HEK293 (cell line): ENCODE measurements around the gene GSTM4.

Experiments
- CTCF ChIA-PET: fragments of 350-600 bp; formaldehyde crosslinking; extraction: SDS; loops from one replicate; lab custom pipeline; 2021; ENCODE audit warnings: antibody characterized with exemption; lab: Yijun Ruan, JAX
- POLR2A ChIA-PET: fragments of 300-600 bp; formaldehyde crosslinking; extraction: SDS; loops from one replicate; lab custom pipeline; 2020; ENCODE audit warnings: antibody characterized with exemption, inconsistent platforms; lab: Yijun Ruan, JAX
- H3K27ac ChIP-seq: fragments of 200-500 bp; sonication (Bioruptor generic); 2 replicates; pipeline ENCODE4 v1.5.1; 2014; ENCODE audit warnings: low read depth, low read length, control low read depth, inconsistent platforms; ENCODE audit errors: extremely low read depth
- H3K36me3 ChIP-seq, 2 experiments: fragments of 200-500 bp in 1 of 2; sonication (Bioruptor generic) in 1 of 2; 1 replicate in 1 of 2; 2 replicates in 1 of 2; pipeline ENCODE4 v1.5.1; 2014 to 2017; ENCODE audit warnings: inconsistent platforms in 2 of 2, low read length in 2 of 2; ENCODE audit not compliant: control insufficient read depth in 2 of 2, insufficient read depth in 1 of 2
- H3K4me1 ChIP-seq: fragments of 200-500 bp; sonication (Bioruptor generic); 2 replicates; pipeline ENCODE4 v1.5.1; 2014; ENCODE audit warnings: mild to moderate bottlenecking, low read length, inconsistent platforms; ENCODE audit not compliant: control insufficient read depth, insufficient read depth
- H3K4me3 ChIP-seq: 2 replicates; pipeline ENCODE4 v1.5.1; 2011; ENCODE audit warnings: low read depth, mild to moderate bottlenecking, control low read depth, low read length, moderate library complexity
- H3K9me3 ChIP-seq: fragments of 200-500 bp; sonication (Bioruptor generic); 2 replicates; pipeline ENCODE4 v1.5.1; 2014; ENCODE audit warnings: low read depth, low read length, inconsistent platforms; ENCODE audit not compliant: control insufficient read depth, insufficient read depth
- FEZF1 ChIP-seq: fragments of 450-650 bp; formaldehyde crosslinking; IDR thresholded peaks from 2 replicates; pipeline ENCODE4 v1.5.1; 2016; ENCODE audit warnings: missing biosample characterization, missing genetic modification characterization
- HOXD13 ChIP-seq: sonication (generic); formaldehyde crosslinking; IDR thresholded peaks from 2 replicates; pipeline ENCODE4 v1.8.0; 2022; ENCODE audit warnings: missing genetic modification reagents, borderline replicate concordance
- OSR2 ChIP-seq: fragments of 450-650 bp; formaldehyde crosslinking; IDR thresholded peaks from 2 replicates; pipeline ENCODE4 v1.5.1; 2016; ENCODE audit warnings: missing biosample characterization, missing genetic modification characterization
- SALL2 ChIP-seq: fragments of 450-650 bp; formaldehyde crosslinking; IDR thresholded peaks from 2 replicates; pipeline ENCODE4 v1.5.0; 2017; ENCODE audit warnings: missing biosample characterization, mild to moderate bottlenecking, missing genetic modification characterization, borderline replicate concordance
- ZFP3 ChIP-seq: fragments of 450-650 bp; formaldehyde crosslinking; IDR thresholded peaks from 2 replicates; pipeline ENCODE4 v1.5.1; 2016; ENCODE audit warnings: low read depth, missing biosample characterization, missing genetic modification characterization
- ZFP37 ChIP-seq: fragments of 450-650 bp; formaldehyde crosslinking; IDR thresholded peaks from 2 replicates; pipeline ENCODE4 v1.5.1; 2016; ENCODE audit warnings: missing biosample characterization, missing genetic modification characterization
- ZNF146 ChIP-seq: fragments of 450-650 bp; formaldehyde crosslinking; IDR thresholded peaks from 2 replicates; pipeline ENCODE4 v1.5.1; 2016; ENCODE audit warnings: missing biosample characterization, missing genetic modification characterization
- ZNF223 ChIP-seq: fragments of 450-650 bp; formaldehyde crosslinking; IDR thresholded peaks from 2 replicates; pipeline ENCODE4 v1.5.1; 2016; ENCODE audit warnings: missing biosample characterization, missing genetic modification characterization
- ZNF292 ChIP-seq: fragments of 450-650 bp; formaldehyde crosslinking; IDR thresholded peaks from 2 replicates; pipeline ENCODE4 v1.5.1; 2016; ENCODE audit warnings: low read depth, missing biosample characterization, missing genetic modification characterization, borderline replicate concordance
- ZNF302 ChIP-seq: fragments of 450-650 bp; formaldehyde crosslinking; IDR thresholded peaks from 2 replicates; pipeline ENCODE4 v1.5.1; 2016; ENCODE audit warnings: missing biosample characterization, missing genetic modification characterization, low read depth
- ZNF341 ChIP-seq: fragments of 450-650 bp; formaldehyde crosslinking; IDR thresholded peaks from 2 replicates; pipeline ENCODE4; 2016; ENCODE audit warnings: low read depth, missing biosample characterization, missing genetic modification characterization
- ZNF394 ChIP-seq: fragments of 450-650 bp; formaldehyde crosslinking; IDR thresholded peaks from 2 replicates; pipeline ENCODE4 v1.5.1; 2016; ENCODE audit warnings: missing biosample characterization, missing genetic modification characterization, mild to moderate bottlenecking, moderate library complexity, borderline replicate concordance
- ZNF404 ChIP-seq: fragments of 450-650 bp; formaldehyde crosslinking; IDR thresholded peaks from 2 replicates; pipeline ENCODE4 v1.5.1; 2017; ENCODE audit warnings: missing biosample characterization, missing genetic modification characterization
- ZNF433 ChIP-seq: fragments of 450-650 bp; formaldehyde crosslinking; IDR thresholded peaks from 2 replicates; pipeline ENCODE4 v1.5.1; 2016; ENCODE audit warnings: missing biosample characterization, missing genetic modification characterization, low read depth
- ZNF473 ChIP-seq: fragments of 450-650 bp; formaldehyde crosslinking; IDR thresholded peaks from 2 replicates; pipeline ENCODE4 v1.5.1; 2017; ENCODE audit warnings: missing biosample characterization, missing genetic modification characterization
- ZNF677 ChIP-seq: fragments of 450-650 bp; IDR thresholded peaks from 2 replicates; pipeline ENCODE4 v1.5.0; 2018; ENCODE audit warnings: missing biosample characterization, mild to moderate bottlenecking, missing genetic modification characterization, moderate library complexity
- ZNF76 ChIP-seq: fragments of 450-650 bp; formaldehyde crosslinking; IDR thresholded peaks from 2 replicates; pipeline ENCODE4; 2016; ENCODE audit warnings: low read depth, missing biosample characterization, missing genetic modification characterization, borderline replicate concordance
- ZNF785 ChIP-seq: fragments of 450-650 bp; formaldehyde crosslinking; IDR thresholded peaks from 2 replicates; pipeline ENCODE4 v1.5.1; 2016; ENCODE audit warnings: missing biosample characterization, missing genetic modification characterization
- ZNF791 ChIP-seq: fragments of 450-650 bp; formaldehyde crosslinking; IDR thresholded peaks from 2 replicates; pipeline ENCODE4 v1.5.1; 2016; ENCODE audit warnings: missing biosample characterization, missing genetic modification characterization
- ZSCAN23 ChIP-seq: fragments of 450-650 bp; formaldehyde crosslinking; IDR thresholded peaks from 2 replicates; pipeline ENCODE4 v1.5.1; 2016; ENCODE audit warnings: missing biosample characterization, missing genetic modification characterization
- TF ChIP-seq, protein P1 (sequence below): fragments of 450-650 bp; formaldehyde crosslinking; IDR thresholded peaks from 2 replicates; pipeline ENCODE4 v1.5.1; 2016; ENCODE audit warnings: missing biosample characterization, missing genetic modification characterization
- TF ChIP-seq, protein P2 (sequence below): fragments of 450-650 bp; formaldehyde crosslinking; IDR thresholded peaks from 2 replicates; pipeline ENCODE4 v1.5.1; 2016; ENCODE audit warnings: missing biosample characterization, missing genetic modification characterization

The GSTM4 gene

DNA sequence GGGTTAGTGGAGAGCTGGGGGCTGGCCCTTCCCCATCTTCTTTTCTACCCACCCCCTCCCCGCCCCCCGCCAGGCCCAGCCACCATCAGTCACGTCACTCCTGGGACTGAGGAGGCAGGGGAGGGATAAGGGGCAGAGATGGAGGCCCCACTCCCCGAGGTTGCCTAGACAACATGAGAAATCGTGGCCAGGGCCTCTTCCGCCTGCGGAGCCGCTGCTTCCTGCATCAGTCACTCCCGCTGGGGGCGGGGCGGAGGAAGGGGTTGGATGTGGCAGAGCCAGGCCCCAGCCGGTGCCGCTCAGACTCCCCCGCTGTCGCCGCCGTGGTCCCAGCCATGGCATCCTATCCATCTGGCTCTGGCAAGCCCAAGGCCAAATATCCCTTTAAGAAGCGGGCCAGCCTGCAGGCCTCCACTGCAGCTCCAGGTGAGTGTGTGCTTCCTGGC is 35.0 kb upstream of the GSTM4 start (continued):
- TF ChIP-seq, protein P1, sequence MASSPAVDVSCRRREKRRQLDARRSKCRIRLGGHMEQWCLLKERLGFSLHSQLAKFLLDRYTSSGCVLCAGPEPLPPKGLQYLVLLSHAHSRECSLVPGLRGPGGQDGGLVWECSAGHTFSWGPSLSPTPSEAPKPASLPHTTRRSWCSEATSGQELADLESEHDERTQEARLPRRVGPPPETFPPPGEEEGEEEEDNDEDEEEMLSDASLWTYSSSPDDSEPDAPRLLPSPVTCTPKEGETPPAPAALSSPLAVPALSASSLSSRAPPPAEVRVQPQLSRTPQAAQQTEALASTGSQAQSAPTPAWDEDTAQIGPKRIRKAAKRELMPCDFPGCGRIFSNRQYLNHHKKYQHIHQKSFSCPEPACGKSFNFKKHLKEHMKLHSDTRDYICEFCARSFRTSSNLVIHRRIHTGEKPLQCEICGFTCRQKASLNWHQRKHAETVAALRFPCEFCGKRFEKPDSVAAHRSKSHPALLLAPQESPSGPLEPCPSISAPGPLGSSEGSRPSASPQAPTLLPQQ (tag by site-specific recombination) = peak; percentile 75
- TF ChIP-seq ZNF404 (tag by site-specific recombination) = no peak
- TF ChIP-seq ZNF433 (tag by site-specific recombination) = no peak
- TF ChIP-seq ZNF341 (tag by site-specific recombination) = peak; percentile 76

DNA sequence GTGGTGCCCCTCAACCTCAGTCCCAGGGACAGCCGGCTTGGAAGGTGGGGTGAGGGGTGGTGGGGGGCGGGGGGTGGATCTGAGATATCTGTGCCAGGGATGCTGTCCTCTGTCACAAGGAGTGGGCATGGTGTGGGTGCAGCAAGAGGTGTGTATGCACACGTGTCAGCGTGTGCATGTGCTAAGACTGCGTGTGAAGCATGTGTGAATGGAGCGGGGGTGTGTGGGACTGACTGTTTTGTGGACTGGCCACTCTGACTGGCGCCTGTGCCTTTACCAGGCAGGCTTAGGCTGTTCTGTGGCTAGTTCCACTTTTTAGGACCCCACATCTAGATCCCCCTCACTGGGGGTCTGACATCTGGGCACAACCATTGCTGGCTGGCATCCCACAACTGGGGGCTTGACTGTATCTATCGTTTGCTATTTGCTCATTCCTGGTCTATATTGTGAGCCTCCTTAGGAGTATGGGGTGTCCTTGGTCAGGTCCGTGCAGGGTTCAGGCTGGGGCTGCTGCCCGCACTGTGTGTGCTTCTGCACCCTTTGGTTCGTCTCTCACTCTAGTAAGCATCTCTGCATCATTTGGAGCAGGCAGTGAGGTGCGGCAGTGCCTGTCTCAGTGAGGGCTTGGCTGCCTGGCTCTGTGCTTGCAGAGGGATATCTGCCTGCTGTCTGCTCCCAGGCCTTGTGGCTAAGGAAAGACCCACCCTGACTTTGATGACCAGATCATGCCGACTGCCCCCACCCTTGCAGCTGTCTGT is 34.3 kb upstream of the GSTM4 start:
- ChIA-PET CTCF (interaction anchor here (1.1 kb wide), 1 partner anchor 90 kb away, joined by 4 read pairs; no protein-coding TSS in a partner anchor), POLR2A (interaction anchor here (1.2 kb wide), 1 partner anchor 73 kb away, joined by 3 read pairs; the partner anchor contains the start of gene GNAI3)
- Histone ChIP-seq H3K9me3 (no peaks in the 10 kb centered on the region), H3K4me1 (peaks cover 4% of the 10 kb centered on the region; the same call in 1 of the 2 replicates), H3K36me3 (peaks cover 0 to 15% of the 10 kb centered on the region in 2 experiments; a peak in 1 of 3 replicates), H3K4me3 (peak overlapping the region; percentile 73), H3K27ac (no peak overlapping the region; the same call in 1 of the 2 replicates)
- TF ChIP-seq ZNF785 (tag by site-specific recombination) = no peak
- no peak for TF ChIP-seq ZNF302
- no peak for TF ChIP-seq ZFP37 (tag by site-specific recombination)
- no peak for TF ChIP-seq ZNF394 (tag by site-specific recombination)
- TF ChIP-seq SALL2 (tag by site-specific recombination) = no peak
- no peak for TF ChIP-seq ZNF791 (tag by site-specific recombination)
- no peak for TF ChIP-seq ZNF76 (tag by site-specific recombination)
- TF ChIP-seq ZNF292 (tag by site-specific recombination) = no peak
- no peak for TF ChIP-seq ZFP3 (tag by site-specific recombination)
- TF ChIP-seq ZNF473 (tag by site-specific recombination) = no peak
- no peak for TF ChIP-seq ZSCAN23 (tag by site-specific recombination)
- no peak for TF ChIP-seq HOXD13
- no peak for TF ChIP-seq ZNF677 (tag by site-specific recombination)
- no peak for TF ChIP-seq OSR2 (tag by site-specific recombination)
- TF ChIP-seq ZNF223 (tag by site-specific recombination) = no peak
- TF ChIP-seq, protein P2, sequence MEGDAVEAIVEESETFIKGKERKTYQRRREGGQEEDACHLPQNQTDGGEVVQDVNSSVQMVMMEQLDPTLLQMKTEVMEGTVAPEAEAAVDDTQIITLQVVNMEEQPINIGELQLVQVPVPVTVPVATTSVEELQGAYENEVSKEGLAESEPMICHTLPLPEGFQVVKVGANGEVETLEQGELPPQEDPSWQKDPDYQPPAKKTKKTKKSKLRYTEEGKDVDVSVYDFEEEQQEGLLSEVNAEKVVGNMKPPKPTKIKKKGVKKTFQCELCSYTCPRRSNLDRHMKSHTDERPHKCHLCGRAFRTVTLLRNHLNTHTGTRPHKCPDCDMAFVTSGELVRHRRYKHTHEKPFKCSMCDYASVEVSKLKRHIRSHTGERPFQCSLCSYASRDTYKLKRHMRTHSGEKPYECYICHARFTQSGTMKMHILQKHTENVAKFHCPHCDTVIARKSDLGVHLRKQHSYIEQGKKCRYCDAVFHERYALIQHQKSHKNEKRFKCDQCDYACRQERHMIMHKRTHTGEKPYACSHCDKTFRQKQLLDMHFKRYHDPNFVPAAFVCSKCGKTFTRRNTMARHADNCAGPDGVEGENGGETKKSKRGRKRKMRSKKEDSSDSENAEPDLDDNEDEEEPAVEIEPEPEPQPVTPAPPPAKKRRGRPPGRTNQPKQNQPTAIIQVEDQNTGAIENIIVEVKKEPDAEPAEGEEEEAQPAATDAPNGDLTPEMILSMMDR (tag by site-specific recombination) = no peak
- TF ChIP-seq FEZF1 (tag by site-specific recombination) = no peak
- TF ChIP-seq ZNF146 (tag by site-specific recombination) = no peak
